ENCODE data around the gene SDK2. TPM values are rescaled to one million over a fixed set of nuclear protein-coding genes. Genes with fewer than 3 reads are reported as not detected.

SDK2 gene
- total RNA-seq, 1 donor = under 0.01 TPM

DNA sequence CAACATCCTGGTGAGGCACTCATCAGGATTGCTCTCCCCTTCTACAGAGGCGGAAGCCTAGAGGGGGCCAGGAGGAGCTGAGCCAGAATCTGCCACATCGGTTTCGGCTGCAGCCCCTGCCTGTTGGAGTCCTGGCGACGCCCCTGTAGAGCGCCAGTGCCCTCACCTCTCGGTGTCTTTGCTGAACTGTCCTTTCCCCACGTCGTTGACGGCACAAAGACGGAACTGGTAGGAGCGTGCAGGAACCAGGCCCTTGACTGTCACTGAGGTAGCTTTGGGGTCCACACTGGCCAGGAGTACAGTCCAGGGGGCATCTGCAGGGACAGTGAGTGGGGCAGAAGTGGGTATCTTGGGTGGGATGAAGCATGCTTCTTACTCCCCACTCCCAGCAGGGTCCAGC lies 222.1 kb downstream of the SDK2 start:
- H3K27me3 ChIP-seq (ENCODE audit: insufficient read depth, low read length) = no peaks in the 10 kb centered on the region
- H3K9me3 ChIP-seq (ENCODE audit: low read depth, low read length) = no peaks in the 10 kb centered on the region
- H2AFZ ChIP-seq (ENCODE audit: low read length) = no peak overlapping the region

DNA sequence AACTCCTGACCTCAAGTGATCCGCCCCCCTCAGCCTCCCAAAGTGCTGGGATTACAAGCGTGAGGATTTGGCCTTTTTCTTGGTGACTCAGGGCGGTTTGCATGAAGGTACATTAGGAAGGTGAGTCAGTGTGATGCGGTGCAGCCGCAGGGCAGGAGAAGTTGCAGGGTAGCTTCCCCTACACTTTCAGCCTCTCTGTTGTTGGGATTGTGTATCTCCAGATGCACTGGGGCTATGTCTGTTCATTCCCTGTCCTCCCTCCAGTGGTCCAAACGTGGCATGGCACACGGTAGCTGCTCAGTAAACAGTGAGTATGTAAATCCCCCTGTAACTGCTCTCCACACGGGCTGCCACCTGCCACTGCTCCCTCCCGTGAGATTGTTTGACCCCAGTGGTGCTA lies 223.3 kb downstream of the SDK2 start:
- Histone ChIP-seq H4K20me1 (ENCODE audit: insufficient read depth, low read length) (no peaks in the 10 kb centered on the region), H3K4me3 (ENCODE audit: insufficient read depth, low read length) (no peak overlapping the region)

More for the DNA sequence above, 222.1 kb downstream of the SDK2 start:
- no peaks in the 10 kb centered on the region for H3K36me3 ChIP-seq (ENCODE audit: insufficient read depth, low read length)
- H3K4me3 ChIP-seq (ENCODE audit: insufficient read depth, low read length) = no peak overlapping the region
- no peaks in the 10 kb centered on the region for H4K20me1 ChIP-seq (ENCODE audit: insufficient read depth, low read length)
- H3K27ac ChIP-seq (ENCODE audit: low read depth, low read length) = no peak overlapping the region
- no peak overlapping the region for H3K4me2 ChIP-seq (ENCODE audit: insufficient read depth, low read length)
- TF ChIP-seq, protein P1, sequence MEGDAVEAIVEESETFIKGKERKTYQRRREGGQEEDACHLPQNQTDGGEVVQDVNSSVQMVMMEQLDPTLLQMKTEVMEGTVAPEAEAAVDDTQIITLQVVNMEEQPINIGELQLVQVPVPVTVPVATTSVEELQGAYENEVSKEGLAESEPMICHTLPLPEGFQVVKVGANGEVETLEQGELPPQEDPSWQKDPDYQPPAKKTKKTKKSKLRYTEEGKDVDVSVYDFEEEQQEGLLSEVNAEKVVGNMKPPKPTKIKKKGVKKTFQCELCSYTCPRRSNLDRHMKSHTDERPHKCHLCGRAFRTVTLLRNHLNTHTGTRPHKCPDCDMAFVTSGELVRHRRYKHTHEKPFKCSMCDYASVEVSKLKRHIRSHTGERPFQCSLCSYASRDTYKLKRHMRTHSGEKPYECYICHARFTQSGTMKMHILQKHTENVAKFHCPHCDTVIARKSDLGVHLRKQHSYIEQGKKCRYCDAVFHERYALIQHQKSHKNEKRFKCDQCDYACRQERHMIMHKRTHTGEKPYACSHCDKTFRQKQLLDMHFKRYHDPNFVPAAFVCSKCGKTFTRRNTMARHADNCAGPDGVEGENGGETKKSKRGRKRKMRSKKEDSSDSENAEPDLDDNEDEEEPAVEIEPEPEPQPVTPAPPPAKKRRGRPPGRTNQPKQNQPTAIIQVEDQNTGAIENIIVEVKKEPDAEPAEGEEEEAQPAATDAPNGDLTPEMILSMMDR (IDR thresholded peaks at IDR 0.05; ENCODE audit: extremely low read depth, low read depth, low read length) = no peak
- DNase-seq (ENCODE audit: insufficient read length, low spot score, missing footprints) = peak; percentile 8
- no peaks in the 10 kb centered on the region for H3K79me2 ChIP-seq (ENCODE audit: insufficient read depth, low read length)
- H3K4me1 ChIP-seq (ENCODE audit: insufficient read depth, low read length) = no peaks in the 10 kb centered on the region

DNA sequence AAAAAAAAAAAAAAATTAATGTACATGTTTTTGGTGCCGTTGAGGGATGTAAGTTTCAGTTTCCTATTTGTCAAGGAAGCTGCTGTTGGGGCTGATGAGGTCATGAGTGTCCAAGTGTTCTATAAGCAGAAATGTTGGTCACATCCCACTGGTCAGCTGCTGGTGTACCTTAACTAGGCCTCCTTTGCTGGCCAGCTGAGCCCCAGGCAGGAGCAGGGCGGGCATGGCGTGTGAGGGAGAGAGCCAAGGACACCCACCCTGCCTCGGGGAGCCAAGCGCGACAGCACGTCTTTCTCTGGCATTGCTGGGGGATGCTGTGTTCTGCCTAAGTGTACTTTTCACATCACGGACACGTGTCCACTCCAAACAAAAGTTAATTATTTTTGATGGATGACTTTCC lies 224.4 kb downstream of the SDK2 start:
- peak; percentile 9 for DNase-seq (ENCODE audit: insufficient read length, low spot score, missing footprints)
- no peaks in the 10 kb centered on the region for H3K4me1 ChIP-seq (ENCODE audit: insufficient read depth, low read length)
- no peaks in the 10 kb centered on the region for H3K36me3 ChIP-seq (ENCODE audit: insufficient read depth, low read length)
- no peak overlapping the region for H3K4me2 ChIP-seq (ENCODE audit: insufficient read depth, low read length)
- TF ChIP-seq, protein P1 (IDR thresholded peaks at IDR 0.05; ENCODE audit: extremely low read depth, low read depth, low read length) = no peak
- H2AFZ ChIP-seq (ENCODE audit: low read length) = no peak overlapping the region
- no peak overlapping the region for H3K4me3 ChIP-seq (ENCODE audit: insufficient read depth, low read length)
- no peaks in the 10 kb centered on the region for H3K79me2 ChIP-seq (ENCODE audit: insufficient read depth, low read length)
- H3K27ac ChIP-seq (ENCODE audit: low read depth, low read length) = no peak overlapping the region
- H3K27me3 ChIP-seq (ENCODE audit: insufficient read depth, low read length) = no peaks in the 10 kb centered on the region
- no peaks in the 10 kb centered on the region for H4K20me1 ChIP-seq (ENCODE audit: insufficient read depth, low read length)
- H3K9me3 ChIP-seq (ENCODE audit: low read depth, low read length) = no peaks in the 10 kb centered on the region

More for the DNA sequence above, 223.3 kb downstream of the SDK2 start:
- Histone ChIP-seq H3K27ac (ENCODE audit: low read depth, low read length) (no peak overlapping the region), H3K36me3 (ENCODE audit: insufficient read depth, low read length) (no peaks in the 10 kb centered on the region), H3K9me3 (ENCODE audit: low read depth, low read length) (no peaks in the 10 kb centered on the region), H3K4me2 (ENCODE audit: insufficient read depth, low read length) (no peak overlapping the region), H2AFZ (ENCODE audit: low read length) (no peak overlapping the region), H3K79me2 (ENCODE audit: insufficient read depth, low read length) (no peaks in the 10 kb centered on the region), H3K27me3 (ENCODE audit: insufficient read depth, low read length) (no peaks in the 10 kb centered on the region), H3K4me1 (ENCODE audit: insufficient read depth, low read length) (no peaks in the 10 kb centered on the region)
- TF ChIP-seq, protein P1 (IDR thresholded peaks at IDR 0.05; ENCODE audit: extremely low read depth, low read depth, low read length) = peak; percentile 27
- peak; percentile 62 for DNase-seq (ENCODE audit: insufficient read length, low spot score, missing footprints)

DNA sequence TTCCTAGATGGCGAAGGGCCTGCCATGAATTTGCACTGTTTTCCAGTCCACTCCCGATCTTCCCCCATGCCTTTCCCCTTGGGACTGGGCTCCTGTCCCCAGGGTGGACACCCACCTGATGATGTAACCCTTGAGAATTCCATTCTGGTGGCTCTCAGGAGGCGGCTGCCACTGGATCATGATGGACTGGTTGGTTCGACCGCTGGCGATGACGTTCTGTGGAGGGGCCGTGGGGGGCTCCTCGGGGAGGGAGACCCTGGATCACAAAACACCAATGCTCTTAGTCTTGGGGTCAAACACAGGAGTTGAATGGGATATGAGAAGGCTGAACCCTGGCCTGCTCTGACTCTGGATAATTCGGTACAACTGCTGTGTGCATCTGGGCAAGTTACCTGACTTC lies 225.2 kb downstream of the SDK2 start:
- DNase-seq (ENCODE audit: insufficient read length, low spot score, missing footprints) = peak; percentile 14
- H3K9me3 ChIP-seq (ENCODE audit: low read depth, low read length) = no peaks in the 10 kb centered on the region
- H3K27me3 ChIP-seq (ENCODE audit: insufficient read depth, low read length) = no peaks in the 10 kb centered on the region
- H3K36me3 ChIP-seq (ENCODE audit: insufficient read depth, low read length) = no peaks in the 10 kb centered on the region
- no peak overlapping the region for H3K4me3 ChIP-seq (ENCODE audit: insufficient read depth, low read length)
- TF ChIP-seq, protein P1 (IDR thresholded peaks at IDR 0.05; ENCODE audit: extremely low read depth, low read depth, low read length) = no peak
- no peak overlapping the region for H3K27ac ChIP-seq (ENCODE audit: low read depth, low read length)
- H4K20me1 ChIP-seq (ENCODE audit: insufficient read depth, low read length) = no peaks in the 10 kb centered on the region
- no peaks in the 10 kb centered on the region for H3K4me1 ChIP-seq (ENCODE audit: insufficient read depth, low read length)
- H3K79me2 ChIP-seq (ENCODE audit: insufficient read depth, low read length) = no peaks in the 10 kb centered on the region
- no peak overlapping the region for H3K4me2 ChIP-seq (ENCODE audit: insufficient read depth, low read length)
- H2AFZ ChIP-seq (ENCODE audit: low read length) = no peak overlapping the region
